GM19238 (cell line): Measurements from ENCODE around the gene CKS1B.
A peak's percentile ranks its signal among the peaks of the same experiment; 100 is the strongest.
"Not testable (repeated sequence)": the region's sequence is repeated elsewhere in the genome, so short reads cannot be mapped to it uniquely, and the experiment has no call there.

Experiments used
- DNase-seq: peaks from one replicate; pipeline ENCODE4 v3.0.0; 2011; ENCODE audit warnings: low spot score; ENCODE audit not compliant: insufficient read length

Gene CKS1B

GRCh38 chr1:154986736-154987135, 12.3 kb downstream of the CKS1B start:
- not testable (repeated sequence) for DNase-seq

- no peak for DNase-seq
Measured at GRCh38 chr1:154987326-154987725, 12.8 kb downstream of the CKS1B start.

- DNase-seq, result no peak
Measured at GRCh38 chr1:154988058-154988954, 13.8 kb downstream of the CKS1B start.

GRCh38 chr1:154989195-154989860, 14.8 kb downstream of the CKS1B start:
- DNase-seq, result no peak

GRCh38 chr1:154990276-154990675, 15.8 kb downstream of the CKS1B start:
- DNase-seq, result no peak

GRCh38 chr1:154992721-154993571, 18.5 kb downstream of the CKS1B start:
- DNase-seq, result no peak

- no peak for DNase-seq
Measured at GRCh38 chr1:154993572-154994268, 19.2 kb downstream of the CKS1B start, which contains the start of gene LENEP. TSS of gene LENEP (plus strand) at chr1:154993586. CDS start at chr1:154993608, 22 bp downstream.

GRCh38 chr1:154994269-154994587, 19.7 kb downstream of the CKS1B start:
- no peak for DNase-seq

GRCh38 chr1:154994591-154994990, 20.1 kb downstream of the CKS1B start:
- no peak for DNase-seq

GRCh38 chr1:154995301-154995983, 21.0 kb downstream of the CKS1B start:
- not testable (repeated sequence) for DNase-seq

GRCh38 chr1:154996966-154997701, 22.7 kb downstream of the CKS1B start:
- no peak for DNase-seq

- DNase-seq, result no peak
Measured at GRCh38 chr1:154998201-154998780, 23.8 kb downstream of the CKS1B start.

- DNase-seq, result peak; percentile 78
Measured at GRCh38 chr1:154998818-154999570, 24.5 kb downstream of the CKS1B start.

GRCh38 chr1:154999571-155000410, 25.3 kb downstream of the CKS1B start:
- no peak for DNase-seq

GRCh38 chr1:155000411-155000725, 25.9 kb downstream of the CKS1B start:
- no peak for DNase-seq

GRCh38 chr1:155000726-155001424, 26.4 kb downstream of the CKS1B start:
- peak; percentile 85 for DNase-seq

- DNase-seq, result no peak
Measured at GRCh38 chr1:155001425-155001674, 26.9 kb downstream of the CKS1B start.
